Suprapubic skin (tissue), 4 donors: ENCODE measurements around the gene CCDC39. TPM values are rescaled to one million over a fixed set of nuclear protein-coding genes. Genes with fewer than 3 reads are reported as not detected.
"Not testable (repeated sequence)": the region's sequence is repeated elsewhere in the genome, so short reads cannot be mapped to it uniquely, and the experiment has no call there.

Source experiments
- DNase-seq, 2 donors: peaks; one replicate each; pipeline ENCODE4 v3.0.0-alpha.2; 2019; ENCODE audit warnings: low spot score in 2 of 2
- H3K27ac ChIP-seq: fragments of 200-600 bp; sonication (generic); one replicate; pipeline ENCODE4 v1.5.1; 2019
- H3K27me3 ChIP-seq: fragments of 200-600 bp; sonication (generic); one replicate; pipeline ENCODE4 v1.5.1; 2019
- H3K36me3 ChIP-seq: fragments of 200-600 bp; sonication (generic); one replicate; pipeline ENCODE4 v1.5.1; 2019
- H3K4me1 ChIP-seq: fragments of 200-600 bp; sonication (generic); one replicate; pipeline ENCODE4 v1.5.1; 2019
- H3K4me3 ChIP-seq: fragments of 200-600 bp; sonication (generic); one replicate; pipeline ENCODE4 v1.5.1; 2019; ENCODE audit warnings: mild to moderate bottlenecking
- H3K9me3 ChIP-seq: fragments of 200-600 bp; sonication (generic); one replicate; pipeline ENCODE4 v1.5.1; 2019
- CTCF ChIP-seq, 2 donors: fragments of 200-600 bp in 1 of 2; fragments of 450-650 bp in 1 of 2; sonication (generic) in 1 of 2; IDR thresholded peaks; one replicate each; pipeline ENCODE4 v1.5.1; 2016 to 2019; ENCODE audit warnings: antibody characterized with exemption in 2 of 2, mild to moderate bottlenecking in 1 of 2, moderate library complexity in 1 of 2
- EP300 ChIP-seq: sonication (generic); formaldehyde crosslinking; IDR thresholded peaks from one replicate; pipeline ENCODE4 v1.6.1; 2017; ENCODE audit warnings: antibody characterized with exemption
- POLR2A ChIP-seq, 2 donors: fragments of 450-650 bp; IDR thresholded peaks; one replicate each; pipeline ENCODE4 v1.6.1; 2017; ENCODE audit warnings: antibody characterized with exemption in 2 of 2, mild to moderate bottlenecking in 2 of 2, moderate library complexity in 2 of 2
- POLR2AphosphoS5 ChIP-seq, 3 donors: sonication (generic); formaldehyde crosslinking; IDR thresholded peaks; one replicate each; pipeline ENCODE4 v1.6.1; 2017; ENCODE audit warnings: antibody characterized with exemption in 3 of 3
- WGBS: methylation state at CpG from one replicate; pipeline ENCODE4 v1.1.5; 2018; 5-methylcytosine and 5-hydroxymethylcytosine counted together
- total RNA-seq, 4 donors: library from RNA; depleted of rRNA; stranded (reverse); fragments of >200 nt; gene quantifications; one replicate each; pipeline ENCODE4 v1.1.0, GENCODE V29; 2016

The CCDC39 gene
- total RNA-seq, 4 donors from 2014 or later: not detected

GRCh38 chr3:180600473-180600872, 78.8 kb downstream of the CCDC39 start:
- no peak overlapping the region for H3K4me3 ChIP-seq
- no peak for DNase-seq
- TF ChIP-seq POLR2A (IDR thresholded peaks at IDR 0.05): no peak
- TF ChIP-seq EP300: no peak
- TF ChIP-seq CTCF (IDR thresholded peaks at IDR 0.05): no peak
- no peak for TF ChIP-seq POLR2AphosphoS5 (IDR thresholded peaks at IDR 0.05)
- 95% methylated on average over 12 of the region's 15 CpGs for WGBS
- H3K27ac ChIP-seq: no peak overlapping the region
- no peaks in the 10 kb centered on the region for H3K9me3 ChIP-seq
- peaks cover 26% of the 10 kb centered on the region for H3K27me3 ChIP-seq
- H3K4me1 ChIP-seq: peaks cover 12% of the 10 kb centered on the region
- peaks cover 15% of the 10 kb centered on the region for H3K36me3 ChIP-seq

GRCh38 chr3:180595559-180595935, 83.7 kb downstream of the CCDC39 start:
- Histone ChIP-seq H3K4me1 (no peaks in the 10 kb centered on the region), H3K9me3 (no peaks in the 10 kb centered on the region), H3K27me3 (peaks cover 33% of the 10 kb centered on the region), H3K4me3 (no peak overlapping the region), H3K36me3 (no peaks in the 10 kb centered on the region), H3K27ac (no peak overlapping the region)
- no peak for DNase-seq
- no peak for TF ChIP-seq EP300
- no peak for TF ChIP-seq POLR2A (IDR thresholded peaks at IDR 0.05)
- no peak for TF ChIP-seq POLR2AphosphoS5 (IDR thresholded peaks at IDR 0.05)
- TF ChIP-seq CTCF (IDR thresholded peaks at IDR 0.05): no peak
- WGBS: 56% methylated on average over 1 of the region's 1 CpG

- Histone ChIP-seq H3K9me3 (no peaks in the 10 kb centered on the region), H3K36me3 (no peaks in the 10 kb centered on the region), H3K27me3 (peaks cover 27% of the 10 kb centered on the region), H3K4me1 (no peaks in the 10 kb centered on the region), H3K27ac (no peak overlapping the region), H3K4me3 (no peak overlapping the region)
- TF ChIP-seq POLR2A (IDR thresholded peaks at IDR 0.05): no peak
- no peak for TF ChIP-seq POLR2AphosphoS5 (IDR thresholded peaks at IDR 0.05)
- TF ChIP-seq EP300: no peak
- TF ChIP-seq CTCF (IDR thresholded peaks at IDR 0.05): no peak
- no peak for DNase-seq
- 83% methylated on average over 2 of the region's 2 CpGs for WGBS
These were observed 84.4 kb downstream of the CCDC39 start for GRCh38 chr3:180594631-180595558.

GRCh38 chr3:180593631-180594030, 85.7 kb downstream of the CCDC39 start:
- DNase-seq, H3K9me3 ChIP-seq, H3K4me3 ChIP-seq, H3K36me3 ChIP-seq, H3K27ac ChIP-seq, H3K4me1 ChIP-seq: not testable (repeated sequence)
- H3K27me3 ChIP-seq: peaks cover 24% of the 10 kb centered on the region
- 95% methylated on average over 7 of the region's 7 CpGs for WGBS

- no peak overlapping the region for H3K4me3 ChIP-seq
- no peaks in the 10 kb centered on the region for H3K36me3 ChIP-seq
- no peaks in the 10 kb centered on the region for H3K9me3 ChIP-seq
- no peak for TF ChIP-seq EP300
- no peak for TF ChIP-seq POLR2AphosphoS5 (IDR thresholded peaks at IDR 0.05)
- no peak for TF ChIP-seq POLR2A (IDR thresholded peaks at IDR 0.05)
- TF ChIP-seq CTCF (IDR thresholded peaks at IDR 0.05): no peak
- H3K27ac ChIP-seq: no peak overlapping the region
- peaks cover 9% of the 10 kb centered on the region for H3K27me3 ChIP-seq
- DNase-seq: no peak
- H3K4me1 ChIP-seq: no peaks in the 10 kb centered on the region
- 89% methylated on average over 8 of the region's 23 CpGs for WGBS
These were observed 88.9 kb downstream of the CCDC39 start for GRCh38 chr3:180590396-180590795.
